HG02759 (cell line): ENCODE data around the gene PLPPR2.
A peak's percentile ranks its signal among the peaks of the same experiment; 100 is the strongest.
"Not testable (repeated sequence)": the region's sequence is repeated elsewhere in the genome, so short reads cannot be mapped to it uniquely, and the experiment has no call there.

Experiments
- ATAC-seq: cut with Tn5 transposase; IDR thresholded peaks from one replicate; pipeline ENCODE4 v1.9.1; 2021; ENCODE audit warnings: mild to moderate bottlenecking, moderate library complexity; ENCODE audit not compliant: unreplicated experiment

Gene PLPPR2

GRCh38 chr19:11339254-11340098 lies 15.8 kb upstream of the PLPPR2 start, which contains the start of gene RAB3D:
Gene RAB3D, minus strand, starts transcription at chr19:11339657. Its CDS starts 2,258 bp downstream, at chr19:11337399.
- peak; percentile 66 for ATAC-seq

GRCh38 chr19:11340099-11340467 lies 15.1 kb upstream of the PLPPR2 start:
- not testable (repeated sequence) for ATAC-seq

GRCh38 chr19:11342429-11342828 lies 12.8 kb upstream of the PLPPR2 start:
- no peak for ATAC-seq

GRCh38 chr19:11345122-11345803 lies 10.0 kb upstream of the PLPPR2 start:
- no peak for ATAC-seq

- ATAC-seq, result peak; percentile 92
These were observed 8.9 kb upstream of the PLPPR2 start, which contains the start of the genes CCDC159 and TMEM205 for GRCh38 chr19:11346104-11346940. Gene CCDC159, plus strand, starts transcription at chr19:11346519. Its CDS starts 88 bp downstream, at chr19:11346607. Gene TMEM205, minus strand, starts transcription at chr19:11346268. Its CDS starts 649 bp downstream, at chr19:11345619.

- no peak for ATAC-seq
These were observed 7.6 kb upstream of the PLPPR2 start for GRCh38 chr19:11347546-11348039.

GRCh38 chr19:11349171-11349570 lies 6.1 kb upstream of the PLPPR2 start:
- ATAC-seq, result no peak

- ATAC-seq, result not testable (repeated sequence)
These were observed 1.1 kb upstream of the PLPPR2 start for GRCh38 chr19:11354102-11354501.

GRCh38 chr19:11356074-11356397 lies 804 bp downstream of the PLPPR2 start:
- ATAC-seq, result no peak

GRCh38 chr19:11356676-11357550 lies 1.7 kb downstream of the PLPPR2 start:
- ATAC-seq, result no peak

GRCh38 chr19:11359421-11359820 lies 4.2 kb downstream of the PLPPR2 start:
- ATAC-seq, result no peak

- no peak for ATAC-seq
These were observed 6.0 kb downstream of the PLPPR2 start for GRCh38 chr19:11361037-11361770.

- no peak for ATAC-seq
These were observed 6.8 kb downstream of the PLPPR2 start for GRCh38 chr19:11361771-11362731.

- no peak for ATAC-seq
These were observed 8.6 kb downstream of the PLPPR2 start for GRCh38 chr19:11363881-11364280.

- ATAC-seq, result no peak
These were observed 9.2 kb downstream of the PLPPR2 start for GRCh38 chr19:11364296-11364904.

GRCh38 chr19:11364935-11365334 lies 9.7 kb downstream of the PLPPR2 start:
- no peak for ATAC-seq

- ATAC-seq, result no peak
These were observed 10.4 kb downstream of the PLPPR2 start for GRCh38 chr19:11365557-11366117.
